Epithelial cell of esophagus (primary cell): ENCODE data around the gene P2RX4.

Experiments used
- DNase-seq: peaks from one replicate; pipeline ENCODE4 v3.0.0; 2010; ENCODE audit warnings: low read depth
- H3K4me3 ChIP-seq: 2 replicates; pipeline ENCODE4 v1.5.1; 2011; ENCODE audit warnings: mild to moderate bottlenecking, low read length, control low read depth
- TF ChIP-seq, protein P1 (sequence below): IDR thresholded peaks from 2 replicates; pipeline ENCODE4 v1.5.1; 2011; ENCODE audit warnings: low read depth, mild to moderate bottlenecking, low read length, control low read depth, inconsistent platforms; ENCODE audit not compliant: insufficient read depth; ENCODE audit errors: missing control alignments

Gene P2RX4

DNA sequence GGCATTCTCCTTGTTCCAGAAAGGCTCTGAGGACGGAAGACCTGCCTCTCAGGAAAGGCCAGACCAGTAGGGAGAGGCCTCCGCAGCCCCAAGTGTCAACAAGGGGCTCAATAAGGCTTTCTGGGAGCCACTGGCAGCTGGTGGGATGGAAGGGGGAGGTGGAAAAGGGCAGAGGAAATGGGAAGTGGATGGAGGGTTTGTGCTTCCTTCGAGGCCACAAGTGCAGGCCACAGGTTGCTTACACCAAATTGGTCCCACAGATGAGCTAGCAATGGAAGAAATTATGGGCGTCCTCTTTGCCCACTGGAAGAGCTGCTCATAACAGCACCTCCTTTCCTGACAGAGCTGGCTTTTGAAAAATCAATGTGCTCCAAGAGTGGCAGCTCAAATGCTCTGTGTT, 28.2 kb downstream of the P2RX4 start:
- TF ChIP-seq, protein P1, sequence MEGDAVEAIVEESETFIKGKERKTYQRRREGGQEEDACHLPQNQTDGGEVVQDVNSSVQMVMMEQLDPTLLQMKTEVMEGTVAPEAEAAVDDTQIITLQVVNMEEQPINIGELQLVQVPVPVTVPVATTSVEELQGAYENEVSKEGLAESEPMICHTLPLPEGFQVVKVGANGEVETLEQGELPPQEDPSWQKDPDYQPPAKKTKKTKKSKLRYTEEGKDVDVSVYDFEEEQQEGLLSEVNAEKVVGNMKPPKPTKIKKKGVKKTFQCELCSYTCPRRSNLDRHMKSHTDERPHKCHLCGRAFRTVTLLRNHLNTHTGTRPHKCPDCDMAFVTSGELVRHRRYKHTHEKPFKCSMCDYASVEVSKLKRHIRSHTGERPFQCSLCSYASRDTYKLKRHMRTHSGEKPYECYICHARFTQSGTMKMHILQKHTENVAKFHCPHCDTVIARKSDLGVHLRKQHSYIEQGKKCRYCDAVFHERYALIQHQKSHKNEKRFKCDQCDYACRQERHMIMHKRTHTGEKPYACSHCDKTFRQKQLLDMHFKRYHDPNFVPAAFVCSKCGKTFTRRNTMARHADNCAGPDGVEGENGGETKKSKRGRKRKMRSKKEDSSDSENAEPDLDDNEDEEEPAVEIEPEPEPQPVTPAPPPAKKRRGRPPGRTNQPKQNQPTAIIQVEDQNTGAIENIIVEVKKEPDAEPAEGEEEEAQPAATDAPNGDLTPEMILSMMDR = no peak
- DNase-seq = no peak
- no peak overlapping the region for H3K4me3 ChIP-seq

DNA sequence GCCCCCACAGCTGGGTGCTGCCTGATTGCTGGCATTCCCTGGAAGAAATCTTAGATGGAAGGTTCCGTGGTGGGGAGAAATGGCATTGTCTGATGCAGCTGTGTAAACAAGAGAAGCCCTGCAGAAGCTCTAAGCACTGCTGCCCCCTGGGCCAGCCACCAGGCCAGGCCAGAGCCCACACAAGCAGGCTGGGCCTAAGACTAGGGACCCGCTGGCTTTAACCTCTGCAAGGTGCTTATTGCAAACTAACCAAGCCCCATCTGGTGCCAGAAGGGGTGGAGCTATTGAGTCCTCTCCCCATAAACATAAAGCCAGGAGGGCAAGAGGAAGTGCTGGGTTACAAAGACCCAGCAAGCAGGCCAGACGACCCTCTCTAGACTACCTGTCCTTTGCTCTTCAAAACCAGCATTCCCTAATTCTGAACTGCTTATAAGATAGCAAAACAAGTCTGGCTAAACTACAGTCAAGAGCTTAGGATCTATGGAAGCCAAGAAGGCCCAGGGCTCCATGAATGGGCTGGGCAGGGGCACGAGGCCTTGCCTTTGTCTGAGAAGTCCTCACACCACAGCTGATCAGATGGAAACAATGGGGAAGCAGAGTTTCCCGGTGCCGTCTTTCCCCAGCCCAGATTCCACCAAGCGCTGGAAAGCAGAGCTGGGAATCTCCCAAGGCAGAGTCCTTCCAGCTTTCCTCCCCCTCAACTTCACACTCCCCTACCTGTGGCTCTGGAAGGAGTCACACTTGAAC, 28.8 kb downstream of the P2RX4 start:
- no peak for DNase-seq
- H3K4me3 ChIP-seq = no peak overlapping the region
- TF ChIP-seq, protein P1 = no peak

- H3K4me3 ChIP-seq = no peak overlapping the region
- DNase-seq = no peak
- TF ChIP-seq, protein P1 = no peak
Measured at GRCh38 chr12:121239351-121240061, 29.6 kb downstream of the P2RX4 start.

- TF ChIP-seq, protein P1 = no peak
- DNase-seq = no peak
- H3K4me3 ChIP-seq = no peak overlapping the region
Measured at GRCh38 chr12:121240062-121240420, 30.1 kb downstream of the P2RX4 start.

- DNase-seq = no peak
- no peak overlapping the region for H3K4me3 ChIP-seq
- TF ChIP-seq, protein P1 = no peak
Measured at GRCh38 chr12:121240484-121241101, 30.7 kb downstream of the P2RX4 start.

DNA sequence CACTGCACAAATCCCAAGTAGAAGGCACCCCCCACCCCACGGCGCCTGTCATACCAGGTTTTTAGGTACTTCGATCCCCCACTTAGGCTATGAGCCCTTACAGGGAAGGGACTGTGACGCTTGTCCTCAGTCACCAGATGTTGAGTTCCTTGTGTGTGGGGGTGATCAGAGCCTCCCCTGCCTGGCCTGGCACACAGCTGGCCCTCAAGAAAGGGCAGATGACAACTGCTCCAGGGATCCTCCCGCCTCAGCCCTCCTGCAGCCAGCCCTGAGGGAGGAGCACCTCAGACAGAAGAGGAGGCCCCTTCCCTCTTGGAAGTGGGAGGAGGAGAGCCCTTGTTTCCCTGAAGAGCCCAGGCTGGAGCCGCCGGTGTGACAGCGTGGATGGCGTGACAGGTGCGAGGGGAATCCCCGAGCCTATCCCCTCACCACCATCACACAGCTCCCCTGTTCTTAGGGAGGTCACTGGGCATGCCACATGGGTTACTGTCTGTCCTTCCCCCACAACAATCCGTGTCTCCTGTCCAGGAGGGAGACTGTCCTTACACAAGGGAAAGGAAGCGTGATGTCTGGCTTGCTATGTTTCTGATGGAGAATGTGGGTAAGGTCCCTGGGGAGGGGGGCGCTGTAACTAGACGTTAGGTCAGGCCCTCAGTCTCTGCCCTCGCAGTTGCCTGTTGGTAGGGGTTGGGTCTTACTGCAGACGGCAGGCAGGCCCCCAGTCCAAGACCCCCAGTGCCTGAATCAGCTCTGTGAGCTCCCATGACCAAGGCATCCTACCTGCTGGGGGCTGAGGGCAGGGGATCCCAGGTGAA, 31.4 kb downstream of the P2RX4 start:
- H3K4me3 ChIP-seq = no peak overlapping the region
- no peak for DNase-seq
- TF ChIP-seq, protein P1 = no peak
